ENCODE measurements around the gene RAP1GAP2.

Gene RAP1GAP2

DNA sequence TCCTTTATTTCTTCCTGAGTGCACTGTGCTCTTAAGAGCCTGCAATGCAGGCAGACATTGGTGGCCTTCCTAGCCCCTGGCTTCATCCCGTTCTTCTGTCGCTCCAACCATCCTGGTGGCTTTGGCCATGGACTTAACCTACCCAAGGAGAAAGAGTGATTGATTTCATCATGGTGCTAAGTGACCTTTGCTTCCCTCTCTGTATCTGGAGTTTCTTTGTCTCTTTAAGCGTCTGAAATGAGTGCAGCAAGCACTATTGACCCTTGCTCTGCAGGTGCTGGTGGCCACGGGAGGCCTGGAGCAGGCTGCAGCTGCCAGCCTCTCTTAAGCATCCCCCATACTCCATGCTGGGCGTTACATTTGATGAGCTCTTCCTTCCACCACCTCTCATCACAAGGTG lies 60.5 kb downstream of the RAP1GAP2 start:
- Histone ChIP-seq H3K36me3 (replicated peaks) (no peaks in the 10 kb centered on the region; the same call in 1 of the 2 replicates), H3K27me3 (ENCODE audit: low read depth) (no peaks in the 10 kb centered on the region), H3K4me3 (no peak overlapping the region), H3K9me3 (no peaks in the 10 kb centered on the region), H3K4me1 (peaks cover 8% of the 10 kb centered on the region)
- in situ Hi-C loops (cut with MboI; ENCODE audit: low sequenced_read_pairs) = no loop called here
- DNase-seq (ENCODE audit: low spot score in 2 of 2) = no peak

DNA sequence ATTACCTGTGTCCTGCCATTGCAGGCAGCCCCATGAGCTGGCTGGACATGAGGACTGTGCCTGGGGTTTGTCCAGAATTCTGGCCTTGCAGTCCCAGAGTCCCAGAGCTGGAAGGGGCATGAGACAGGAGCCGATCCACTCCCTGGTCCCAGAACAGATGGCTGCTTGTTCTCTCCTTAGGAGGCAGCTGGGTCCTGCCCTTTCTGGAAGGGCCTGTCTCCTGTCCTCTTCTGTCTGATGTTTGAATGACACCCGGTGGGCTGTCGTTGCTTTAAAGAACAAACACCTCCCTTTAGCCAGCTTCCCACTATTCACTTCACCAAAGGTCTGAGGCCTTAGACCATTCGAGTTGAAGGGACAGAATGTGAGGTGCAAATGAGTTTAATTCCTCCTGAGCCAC lies 63.8 kb downstream of the RAP1GAP2 start:
- H3K36me3 ChIP-seq (replicated peaks) = no peaks in the 10 kb centered on the region
- H3K9me3 ChIP-seq = no peaks in the 10 kb centered on the region
- peaks cover 2% of the 10 kb centered on the region; the same call in 1 of the 2 replicates for H3K4me1 ChIP-seq
- H3K4me3 ChIP-seq = no peak overlapping the region
- DNase-seq (ENCODE audit: low spot score in 2 of 2) = no peak
- no peaks in the 10 kb centered on the region for H3K27me3 ChIP-seq (ENCODE audit: low read depth)
- in situ Hi-C loops (cut with MboI; ENCODE audit: low sequenced_read_pairs) = no loop called here

DNA sequence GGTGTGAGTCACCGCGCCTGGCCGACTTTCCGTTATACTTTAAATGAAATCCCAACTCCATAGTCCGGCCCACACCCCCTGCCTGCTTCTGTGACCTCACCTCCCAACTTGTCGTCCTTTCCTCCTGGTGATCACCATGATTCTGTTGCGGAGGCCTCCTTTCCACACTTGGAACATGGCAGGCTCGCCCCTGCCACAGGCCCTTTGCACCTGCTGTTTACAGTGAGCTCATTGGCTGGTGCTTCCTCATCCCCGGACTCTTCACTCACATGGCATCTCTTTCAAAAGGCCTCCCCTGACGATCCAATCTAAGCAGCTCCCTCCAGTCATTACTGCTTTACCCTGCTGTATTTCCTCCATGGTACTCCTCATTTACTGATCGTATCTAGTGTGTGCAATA lies 64.6 kb downstream of the RAP1GAP2 start:
- H3K4me3 ChIP-seq = no peak overlapping the region
- no peak for DNase-seq (ENCODE audit: low spot score in 2 of 2)
- in situ Hi-C loops (cut with MboI; ENCODE audit: low sequenced_read_pairs) = no loop called here
- no peaks in the 10 kb centered on the region for H3K36me3 ChIP-seq (replicated peaks)
- no peaks in the 10 kb centered on the region for H3K27me3 ChIP-seq (ENCODE audit: low read depth)
- H3K4me1 ChIP-seq = no peaks in the 10 kb centered on the region
- no peaks in the 10 kb centered on the region for H3K9me3 ChIP-seq

DNA sequence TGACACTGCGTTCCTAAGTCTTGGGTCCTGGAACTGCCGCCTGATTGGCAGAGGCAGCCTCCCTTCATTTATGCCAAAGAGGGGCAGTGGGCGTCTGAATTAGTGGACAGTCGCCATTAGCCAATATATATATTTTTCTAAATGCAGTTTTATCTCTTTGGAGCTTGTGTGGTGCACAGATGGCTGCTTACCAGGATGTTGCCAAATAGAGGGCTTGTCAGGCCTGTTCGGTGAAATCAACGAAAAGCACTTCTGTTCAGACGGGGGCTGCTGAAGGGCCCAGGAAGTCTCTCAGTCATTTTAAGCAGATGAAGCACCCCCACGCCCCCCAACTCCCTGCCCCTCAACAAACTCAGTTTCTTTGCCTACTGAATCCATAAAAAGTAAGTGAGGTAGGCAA lies 66.0 kb downstream of the RAP1GAP2 start:
- Histone ChIP-seq H3K9me3 (no peaks in the 10 kb centered on the region), H3K4me1 (no peaks in the 10 kb centered on the region), H3K4me3 (no peak overlapping the region), H3K36me3 (replicated peaks) (no peaks in the 10 kb centered on the region), H3K27me3 (ENCODE audit: low read depth) (no peaks in the 10 kb centered on the region)
- DNase-seq (ENCODE audit: low spot score in 2 of 2) = no peak
- in situ Hi-C loops (cut with MboI; ENCODE audit: low sequenced_read_pairs) = no loop called here

DNA sequence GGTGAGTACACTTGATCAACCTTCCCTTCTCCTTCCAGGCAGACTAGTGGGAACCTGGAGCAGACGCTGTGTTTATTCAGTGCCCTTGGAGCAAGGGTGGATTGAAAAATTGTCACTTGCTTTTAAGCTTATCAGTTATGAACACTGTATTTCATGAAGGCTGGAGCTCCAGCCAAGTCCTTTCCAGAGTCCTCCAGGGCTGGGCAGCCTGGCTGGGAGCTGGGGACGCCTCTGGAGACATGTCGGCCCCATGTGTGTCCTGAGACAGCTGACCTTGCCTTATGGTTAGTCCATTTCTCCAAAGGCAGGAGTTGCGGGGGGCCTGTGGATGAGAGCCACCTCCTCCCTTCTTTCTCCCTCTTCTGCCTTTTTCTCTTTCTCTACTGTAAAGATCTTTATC lies 67.0 kb downstream of the RAP1GAP2 start:
- DNase-seq (ENCODE audit: low spot score in 2 of 2) = no peak
- H3K4me3 ChIP-seq = no peak overlapping the region
- in situ Hi-C loops (cut with MboI; ENCODE audit: low sequenced_read_pairs) = no loop called here
- H3K9me3 ChIP-seq = no peaks in the 10 kb centered on the region
- H3K36me3 ChIP-seq (replicated peaks) = no peaks in the 10 kb centered on the region
- H3K27me3 ChIP-seq (ENCODE audit: low read depth) = no peaks in the 10 kb centered on the region
- H3K4me1 ChIP-seq = no peaks in the 10 kb centered on the region

DNA sequence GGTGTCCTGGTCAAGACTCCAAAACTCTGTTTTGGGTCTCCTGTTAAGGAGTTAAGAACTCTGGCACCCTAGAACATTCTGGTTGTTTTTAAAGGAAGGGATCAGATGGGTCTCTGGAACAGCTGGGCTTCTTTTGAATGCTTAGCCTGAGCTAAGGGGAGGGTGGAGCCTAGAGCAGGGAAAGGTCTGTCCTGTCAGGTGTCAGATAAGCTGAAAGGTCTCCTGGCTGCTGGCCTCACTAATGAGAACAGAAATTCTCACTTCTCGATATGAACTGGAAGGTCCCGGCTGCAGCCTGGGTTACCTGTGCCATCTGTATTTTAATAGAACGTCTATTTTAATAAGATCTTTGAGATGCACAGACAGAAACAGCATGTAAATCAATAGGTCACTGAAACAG lies 69.0 kb downstream of the RAP1GAP2 start:
- H3K36me3 ChIP-seq (replicated peaks) = no peaks in the 10 kb centered on the region
- no peak for DNase-seq (ENCODE audit: low spot score in 2 of 2)
- H3K27me3 ChIP-seq (ENCODE audit: low read depth) = no peaks in the 10 kb centered on the region
- no peaks in the 10 kb centered on the region for H3K4me1 ChIP-seq
- in situ Hi-C loops (cut with MboI; ENCODE audit: low sequenced_read_pairs) = no loop called here
- H3K4me3 ChIP-seq = no peak overlapping the region
- no peaks in the 10 kb centered on the region for H3K9me3 ChIP-seq

DNA sequence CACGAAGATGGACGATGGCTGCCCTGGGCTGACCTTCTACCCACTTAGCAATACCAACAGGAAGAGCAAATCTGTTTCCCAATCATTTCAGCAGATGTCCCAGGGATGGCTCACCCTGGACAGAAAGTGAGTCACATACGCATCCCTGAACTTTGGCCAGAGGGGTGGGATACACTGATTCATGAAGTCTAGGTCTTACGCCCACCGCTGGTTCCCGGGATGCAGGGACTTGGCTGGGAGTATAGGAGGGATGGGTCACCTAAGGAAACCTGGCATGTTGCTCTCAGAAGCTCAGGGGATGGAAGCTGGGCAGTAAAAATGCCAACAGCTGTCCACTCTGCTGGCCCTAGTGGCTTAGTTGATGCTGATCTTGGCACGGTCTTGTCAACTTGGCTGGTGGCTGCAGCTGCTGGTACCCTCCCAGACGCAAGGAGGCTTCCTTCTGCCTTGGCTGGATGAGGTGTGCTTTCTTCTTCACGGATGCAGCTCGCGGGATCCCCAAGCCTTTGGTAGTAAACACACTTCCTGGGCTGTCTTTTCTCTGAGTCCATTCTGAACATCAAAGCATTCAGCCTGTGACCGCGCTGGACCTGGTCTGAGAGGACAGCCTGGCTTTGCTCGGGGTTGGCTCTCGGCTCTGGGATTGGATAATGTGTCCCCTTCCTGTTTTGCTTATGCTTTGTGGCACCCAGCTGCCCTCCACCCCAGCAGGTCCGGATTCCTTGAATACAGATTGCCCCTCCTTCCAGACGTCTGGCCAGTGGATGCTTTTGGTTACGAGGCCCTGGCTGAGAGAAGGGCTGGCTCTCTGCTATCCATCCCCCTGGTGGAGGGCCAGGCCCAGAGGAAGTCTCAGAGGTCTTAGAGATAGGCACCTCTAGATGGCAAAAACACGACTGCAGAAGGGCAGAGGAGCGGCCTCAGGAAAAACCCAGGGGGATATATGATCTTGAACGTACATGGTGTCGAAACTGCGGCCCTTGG lies 71.5 kb downstream of the RAP1GAP2 start:
- no peaks in the 10 kb centered on the region for H3K9me3 ChIP-seq
- peaks cover 5% of the 10 kb centered on the region for H3K4me1 ChIP-seq
- H3K27me3 ChIP-seq (ENCODE audit: low read depth) = no peaks in the 10 kb centered on the region
- in situ Hi-C loops (cut with MboI; ENCODE audit: low sequenced_read_pairs) = no loop called here
- no peak for DNase-seq (ENCODE audit: low spot score in 2 of 2)
- H3K4me3 ChIP-seq = no peak overlapping the region
- no peaks in the 10 kb centered on the region for H3K36me3 ChIP-seq (replicated peaks)

DNA sequence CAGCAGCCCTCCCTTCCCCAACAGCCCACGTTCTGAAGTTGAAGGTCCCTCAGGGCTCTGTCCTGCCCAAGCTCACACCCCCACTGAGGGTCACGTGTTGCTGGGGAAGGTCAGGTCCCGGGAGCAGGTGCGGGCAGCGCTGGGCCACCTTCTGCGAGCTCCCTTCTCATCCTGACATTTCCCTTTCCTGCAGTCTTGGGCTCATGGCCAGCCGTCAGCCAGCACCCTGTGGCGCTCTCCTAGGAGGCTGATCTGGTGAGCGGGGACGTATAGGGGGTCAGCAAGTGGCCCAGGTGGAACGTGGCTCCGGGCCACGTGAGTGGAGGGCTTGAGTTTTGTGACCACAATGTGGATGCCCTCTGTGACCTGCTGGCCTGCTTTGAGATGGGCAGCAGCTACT lies 73.4 kb downstream of the RAP1GAP2 start:
- Histone ChIP-seq H3K4me3 (no peak overlapping the region), H3K27me3 (ENCODE audit: low read depth) (no peaks in the 10 kb centered on the region), H3K4me1 (peaks cover 17% of the 10 kb centered on the region), H3K9me3 (no peaks in the 10 kb centered on the region), H3K36me3 (replicated peaks) (no peaks in the 10 kb centered on the region)
- in situ Hi-C loops (cut with MboI; ENCODE audit: low sequenced_read_pairs) = no loop called here
- DNase-seq (ENCODE audit: low spot score in 2 of 2) = no peak

DNA sequence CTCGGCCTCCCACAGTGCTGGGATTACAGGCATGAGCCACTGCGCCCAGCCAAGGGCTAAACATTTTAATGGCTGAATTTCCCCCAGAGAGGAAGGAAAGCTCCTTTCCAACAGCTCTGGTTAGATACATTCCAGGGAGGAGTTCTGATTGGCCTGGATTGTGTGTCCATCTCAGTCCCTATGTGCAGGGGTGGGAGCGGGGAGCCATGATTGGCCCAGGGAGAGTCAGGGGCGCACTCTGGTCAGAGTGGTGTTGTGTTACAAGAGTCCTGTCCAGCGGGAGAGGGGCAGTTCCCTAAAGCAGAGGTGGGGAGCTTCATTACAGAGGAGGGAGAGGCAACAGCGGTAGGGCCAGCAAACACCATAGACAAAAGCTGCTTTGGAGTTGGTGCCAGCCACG lies 75.0 kb downstream of the RAP1GAP2 start:
- Histone ChIP-seq H3K9me3 (no peaks in the 10 kb centered on the region), H3K27me3 (ENCODE audit: low read depth) (no peaks in the 10 kb centered on the region), H3K36me3 (replicated peaks) (no peaks in the 10 kb centered on the region), H3K4me1 (peaks cover 25% of the 10 kb centered on the region), H3K4me3 (no peak overlapping the region)
- in situ Hi-C loops (cut with MboI; ENCODE audit: low sequenced_read_pairs) = no loop called here
- no peak for DNase-seq (ENCODE audit: low spot score in 2 of 2)

DNA sequence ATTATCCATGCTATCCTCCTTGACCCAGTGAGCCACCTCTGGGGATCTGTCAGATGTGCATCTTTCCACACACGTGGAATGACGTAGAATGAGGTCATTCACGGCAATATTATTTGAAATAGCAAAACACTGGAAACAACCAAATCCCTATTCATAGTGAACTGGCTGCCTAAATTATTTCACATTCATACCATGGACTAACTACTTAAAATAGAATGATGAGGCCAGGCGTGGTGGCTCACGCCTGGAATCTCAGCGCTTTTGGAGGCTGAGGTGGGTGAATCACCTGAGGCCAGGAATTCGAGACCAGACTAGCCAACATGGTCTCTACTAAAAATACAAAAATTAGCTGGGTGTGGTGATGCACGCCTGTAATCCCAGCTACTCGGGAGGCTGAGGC lies 75.5 kb downstream of the RAP1GAP2 start:
- H3K9me3 ChIP-seq = no peaks in the 10 kb centered on the region
- in situ Hi-C loops (cut with MboI; ENCODE audit: low sequenced_read_pairs) = no loop called here
- H3K4me3 ChIP-seq = no peak overlapping the region
- H3K36me3 ChIP-seq (replicated peaks) = no peaks in the 10 kb centered on the region
- DNase-seq (ENCODE audit: low spot score in 2 of 2) = no peak
- peaks cover 25% of the 10 kb centered on the region for H3K4me1 ChIP-seq
- H3K27me3 ChIP-seq (ENCODE audit: low read depth) = no peaks in the 10 kb centered on the region

DNA sequence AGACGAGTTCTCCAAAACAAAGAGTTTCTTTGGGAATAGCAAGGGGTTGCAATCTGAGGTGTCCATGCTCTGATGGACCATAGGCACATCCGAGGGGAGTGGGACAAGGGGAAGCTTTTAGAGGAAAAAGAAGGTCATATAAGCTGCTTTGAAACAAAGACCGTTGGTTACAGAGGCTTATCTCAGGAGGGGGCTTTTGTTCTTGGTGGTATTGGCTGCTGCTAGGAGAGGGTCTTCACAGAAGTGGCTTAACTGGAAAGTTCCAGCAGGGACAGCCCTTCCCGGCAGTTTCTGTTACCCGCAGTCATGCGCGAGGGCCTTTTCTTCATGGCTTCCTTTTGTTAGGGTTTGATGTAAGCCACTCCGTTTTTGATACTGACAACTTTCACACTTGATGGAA lies 76.0 kb downstream of the RAP1GAP2 start:
- H3K9me3 ChIP-seq = no peaks in the 10 kb centered on the region
- H3K27me3 ChIP-seq (ENCODE audit: low read depth) = no peaks in the 10 kb centered on the region
- peak; percentile 12 to 41 for DNase-seq (ENCODE audit: low spot score in 2 of 2)
- no peak overlapping the region for H3K4me3 ChIP-seq
- in situ Hi-C loops (cut with MboI; ENCODE audit: low sequenced_read_pairs) = no loop called here
- H3K4me1 ChIP-seq = peaks cover 25% of the 10 kb centered on the region
- no peaks in the 10 kb centered on the region for H3K36me3 ChIP-seq (replicated peaks)

DNA sequence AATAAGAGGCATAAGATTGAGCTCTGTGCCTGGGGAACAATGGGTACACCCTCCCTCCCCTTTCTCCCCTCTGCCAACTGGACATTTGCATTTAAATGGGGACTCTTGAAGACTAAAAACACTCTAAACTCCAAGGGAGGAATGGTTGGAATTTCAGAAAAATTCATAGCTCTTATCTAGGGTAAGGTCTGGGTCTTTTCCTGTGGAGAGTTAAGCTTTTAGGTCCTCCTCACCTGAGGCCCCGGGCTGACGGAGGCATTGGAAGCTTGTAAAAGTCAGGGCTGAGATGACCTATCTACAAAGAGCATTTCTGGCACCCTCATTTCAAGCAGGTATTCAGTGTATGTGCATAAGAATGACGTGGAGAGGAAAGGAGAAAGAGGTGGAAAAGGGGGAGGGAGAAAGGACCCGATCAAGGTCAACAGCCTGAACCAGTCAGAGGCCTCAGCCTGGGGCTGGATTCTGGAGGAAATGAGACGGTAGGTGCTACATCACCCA lies 78.0 kb downstream of the RAP1GAP2 start:
- Histone ChIP-seq H3K4me1 (peaks cover 25% of the 10 kb centered on the region), H3K27me3 (ENCODE audit: low read depth) (no peaks in the 10 kb centered on the region), H3K9me3 (no peaks in the 10 kb centered on the region), H3K36me3 (replicated peaks) (no peaks in the 10 kb centered on the region), H3K4me3 (no peak overlapping the region)
- peak; percentile 81 to 98 for DNase-seq (ENCODE audit: low spot score in 2 of 2)
- in situ Hi-C loops (cut with MboI; ENCODE audit: low sequenced_read_pairs) = no loop called here

DNA sequence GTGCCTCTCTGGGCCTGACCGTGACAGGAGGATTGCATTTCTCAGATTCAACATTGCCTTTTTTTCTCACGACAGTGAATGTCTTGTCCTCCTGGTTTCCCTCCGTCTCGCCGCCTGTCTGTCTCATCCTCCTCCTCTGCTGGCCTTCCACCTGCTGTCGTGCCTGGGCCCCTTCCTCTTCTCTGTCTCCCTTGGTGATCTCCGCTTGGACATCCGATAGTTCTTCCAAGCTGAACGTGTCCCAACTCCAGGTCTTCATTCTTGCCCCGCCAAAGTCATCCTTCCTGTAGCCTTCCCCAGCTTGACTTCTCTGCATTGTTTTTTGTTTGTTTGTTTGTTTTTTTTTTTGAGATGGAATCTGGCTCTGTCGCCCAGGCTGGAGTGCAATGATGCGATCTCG lies 79.4 kb downstream of the RAP1GAP2 start:
- Histone ChIP-seq H3K36me3 (replicated peaks) (no peaks in the 10 kb centered on the region), H3K4me1 (peaks cover 25% of the 10 kb centered on the region), H3K4me3 (no peak overlapping the region), H3K9me3 (no peaks in the 10 kb centered on the region), H3K27me3 (ENCODE audit: low read depth) (no peaks in the 10 kb centered on the region)
- DNase-seq (ENCODE audit: low spot score in 2 of 2) = no peak
- in situ Hi-C loops (cut with MboI; ENCODE audit: low sequenced_read_pairs) = no loop called here

DNA sequence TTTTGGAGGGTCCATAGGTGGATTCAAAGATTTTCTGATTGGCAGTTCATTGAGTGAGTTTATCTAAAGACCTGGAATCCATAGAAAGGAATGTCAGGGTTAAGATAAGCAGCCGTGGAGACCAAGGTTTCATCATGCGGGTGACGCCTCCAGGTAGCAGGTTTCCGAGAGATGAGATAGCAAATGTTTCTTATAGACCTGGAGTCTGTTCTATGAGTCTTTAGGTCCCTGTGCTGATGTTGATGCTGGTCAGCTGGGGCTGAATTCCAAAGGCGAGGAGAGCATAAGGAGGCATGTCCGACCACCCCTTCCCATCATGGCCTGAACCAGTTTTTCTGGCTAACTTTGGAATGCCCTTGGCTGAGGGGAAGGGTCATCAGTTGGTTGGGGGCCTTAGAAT lies 80.2 kb downstream of the RAP1GAP2 start:
- Histone ChIP-seq H3K4me1 (peaks cover 25% of the 10 kb centered on the region), H3K4me3 (no peak overlapping the region), H3K27me3 (ENCODE audit: low read depth) (no peaks in the 10 kb centered on the region), H3K9me3 (no peaks in the 10 kb centered on the region), H3K36me3 (replicated peaks) (no peaks in the 10 kb centered on the region)
- in situ Hi-C loops (cut with MboI; ENCODE audit: low sequenced_read_pairs) = no loop called here
- DNase-seq (ENCODE audit: low spot score in 2 of 2) = no peak
